Muscle layer of duodenum (tissue), 2 donors: ENCODE results near the gene RRP15.
"Not testable (repeated sequence)": the region's sequence is repeated elsewhere in the genome, so short reads cannot be mapped to it uniquely, and the experiment has no call there.

ENCODE experiments used
- H3K27ac ChIP-seq: one replicate; pipeline ENCODE4 v1.7.0; 2013; ENCODE audit warnings: mild to moderate bottlenecking, low read length
- H3K27me3 ChIP-seq: one replicate; pipeline ENCODE4 v1.7.0; 2013; ENCODE audit warnings: low read depth, mild to moderate bottlenecking, control low read depth, low read length
- H3K36me3 ChIP-seq, 2 donors: one replicate each; pipeline ENCODE4 v1.7.0; 2013; ENCODE audit warnings: low read length in 2 of 2, control low read depth in 1 of 2, mild to moderate bottlenecking in 1 of 2; ENCODE audit not compliant: insufficient read depth in 2 of 2, control insufficient read depth in 1 of 2
- H3K4me1 ChIP-seq, 2 donors: one replicate each; pipeline ENCODE4 v1.7.0; 2013; ENCODE audit warnings: low read length in 2 of 2, mild to moderate bottlenecking in 2 of 2, control low read depth in 1 of 2, moderate library complexity in 1 of 2; ENCODE audit not compliant: insufficient read depth in 2 of 2, control insufficient read depth in 1 of 2
- H3K4me3 ChIP-seq, 2 donors: one replicate each; pipeline ENCODE4 v1.7.0; 2013; ENCODE audit warnings: low read length in 2 of 2, low read depth in 1 of 2, mild to moderate bottlenecking in 1 of 2
- H3K9me3 ChIP-seq, 2 donors: one replicate each; pipeline ENCODE4 v1.7.0; 2013; ENCODE audit warnings: low read length in 2 of 2, control low read depth in 1 of 2, mild to moderate bottlenecking in 1 of 2; ENCODE audit not compliant: control insufficient read depth in 1 of 2
- donor health status: healthy.

RRP15 gene

DNA sequence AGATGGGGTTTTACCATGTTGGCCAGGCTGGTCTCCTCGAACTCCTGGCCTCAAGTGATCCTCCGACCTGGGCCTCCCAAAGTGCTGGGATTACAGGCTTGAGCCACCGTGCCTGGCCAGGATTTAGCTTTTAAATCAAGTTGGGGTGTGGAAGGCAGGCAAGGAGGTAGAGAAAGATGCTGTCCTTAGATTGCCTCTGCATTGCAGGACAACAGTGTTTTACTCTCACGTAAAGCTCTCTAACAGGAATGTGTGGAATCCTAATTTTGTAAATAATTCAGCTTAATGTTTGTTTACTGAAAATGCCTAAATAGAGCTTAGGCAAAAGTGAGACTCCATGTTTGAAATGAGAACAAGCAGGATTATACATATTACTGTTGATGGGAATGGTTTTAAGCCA lies 30.5 kb downstream of the RRP15 start:
- H3K4me1 ChIP-seq, result no peaks in the 10 kb centered on the region
- no peaks in the 10 kb centered on the region for H3K27me3 ChIP-seq
- no peaks in the 10 kb centered on the region for H3K36me3 ChIP-seq
- H3K4me3 ChIP-seq, result no peak overlapping the region
- no peaks in the 10 kb centered on the region for H3K9me3 ChIP-seq
- no peak overlapping the region for H3K27ac ChIP-seq

DNA sequence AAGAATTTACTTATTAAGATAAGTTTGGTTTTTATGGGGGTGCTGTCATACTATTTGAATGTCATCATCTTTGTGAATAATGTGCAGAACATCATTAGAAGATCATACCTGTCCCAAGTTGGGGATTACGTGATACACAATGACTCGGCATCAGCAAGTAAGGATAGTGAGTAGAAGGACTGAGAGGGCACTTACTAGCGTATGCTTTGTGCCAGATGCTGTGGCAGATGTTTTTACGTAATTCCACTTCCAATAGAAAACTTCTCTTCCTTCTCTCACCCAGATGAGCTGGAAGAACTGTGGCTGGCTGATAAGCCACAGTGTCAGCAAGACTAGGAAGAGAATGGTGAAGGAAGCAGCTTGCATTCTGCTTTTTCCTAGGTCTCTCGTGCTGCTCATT lies 32.0 kb downstream of the RRP15 start:
- H3K4me3 ChIP-seq, result no peak overlapping the region
- H3K9me3 ChIP-seq, result no peaks in the 10 kb centered on the region
- no peaks in the 10 kb centered on the region for H3K36me3 ChIP-seq
- H3K27me3 ChIP-seq, result no peaks in the 10 kb centered on the region
- H3K4me1 ChIP-seq, result no peaks in the 10 kb centered on the region
- no peak overlapping the region for H3K27ac ChIP-seq

DNA sequence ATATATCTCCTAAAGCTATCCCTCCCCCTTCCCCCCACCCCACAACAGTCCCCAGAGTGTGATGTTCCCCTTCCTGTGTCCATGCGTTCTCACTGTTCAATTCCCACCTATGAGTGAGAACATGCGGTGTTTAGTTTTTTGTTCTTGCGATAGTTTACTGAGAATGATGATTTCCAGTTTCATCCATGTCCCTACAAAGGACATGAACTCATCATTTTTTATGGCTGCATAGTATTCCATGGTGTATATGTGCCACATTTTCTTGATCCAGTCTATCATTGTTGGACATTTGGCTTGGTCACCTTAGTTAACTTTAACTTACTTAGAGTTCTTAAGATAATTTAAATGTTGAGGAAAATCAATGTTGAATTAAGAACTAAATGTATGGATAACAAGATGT lies 35.1 kb downstream of the RRP15 start:
- not testable (repeated sequence) for H3K4me1 ChIP-seq, H3K27me3 ChIP-seq, H3K4me3 ChIP-seq, H3K27ac ChIP-seq, H3K9me3 ChIP-seq
- H3K36me3 ChIP-seq, result peaks cover 4 to 19% of the 10 kb centered on the region in 2 donors

GRCh38 chr1:218322762-218323161 lies 37.7 kb downstream of the RRP15 start:
- H3K9me3 ChIP-seq, result no peaks in the 10 kb centered on the region
- H3K4me3 ChIP-seq, result no peak overlapping the region
- H3K27ac ChIP-seq, result no peak overlapping the region
- H3K36me3 ChIP-seq, result peaks cover 4 to 19% of the 10 kb centered on the region in 2 donors
- no peaks in the 10 kb centered on the region for H3K27me3 ChIP-seq
- H3K4me1 ChIP-seq, result no peaks in the 10 kb centered on the region

DNA sequence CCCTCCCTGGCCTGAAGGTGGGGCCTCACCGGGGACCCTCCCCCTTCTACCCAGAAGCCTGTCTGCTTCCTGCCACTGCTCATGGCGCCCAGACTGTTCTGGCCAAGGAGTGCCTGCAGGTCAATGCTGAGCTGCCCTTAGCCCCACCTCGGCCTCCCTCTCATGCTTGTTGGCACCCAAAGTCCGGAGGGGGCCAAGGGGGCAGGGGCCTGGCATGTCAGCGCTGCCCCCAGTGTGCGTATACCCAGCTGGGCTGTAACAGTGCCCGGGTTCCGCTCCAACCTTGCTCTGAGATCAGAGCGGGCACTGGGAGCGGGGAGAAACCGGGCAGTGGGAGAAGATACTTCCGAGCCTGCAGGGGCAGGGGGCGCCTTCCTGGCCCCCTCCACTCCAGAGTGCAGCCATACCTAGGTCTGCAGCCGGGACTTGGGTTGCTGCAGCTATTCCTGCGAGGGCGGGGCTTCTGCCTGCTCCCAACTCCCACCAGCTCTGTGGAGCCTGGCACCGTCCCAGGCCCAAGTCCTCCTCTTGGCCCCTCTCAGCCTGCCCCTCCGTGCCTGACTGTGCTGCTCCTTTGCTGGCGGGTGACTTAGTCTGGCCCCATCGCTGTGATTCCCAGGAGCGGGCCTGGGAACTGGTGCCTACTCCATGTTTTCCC lies 38.6 kb downstream of the RRP15 start:
- H3K4me3 ChIP-seq, result no peak overlapping the region
- no peaks in the 10 kb centered on the region for H3K27me3 ChIP-seq
- H3K27ac ChIP-seq, result no peak overlapping the region
- H3K9me3 ChIP-seq, result no peaks in the 10 kb centered on the region
- H3K4me1 ChIP-seq, result no peaks in the 10 kb centered on the region
- H3K36me3 ChIP-seq, result peaks cover 4 to 19% of the 10 kb centered on the region in 2 donors

DNA sequence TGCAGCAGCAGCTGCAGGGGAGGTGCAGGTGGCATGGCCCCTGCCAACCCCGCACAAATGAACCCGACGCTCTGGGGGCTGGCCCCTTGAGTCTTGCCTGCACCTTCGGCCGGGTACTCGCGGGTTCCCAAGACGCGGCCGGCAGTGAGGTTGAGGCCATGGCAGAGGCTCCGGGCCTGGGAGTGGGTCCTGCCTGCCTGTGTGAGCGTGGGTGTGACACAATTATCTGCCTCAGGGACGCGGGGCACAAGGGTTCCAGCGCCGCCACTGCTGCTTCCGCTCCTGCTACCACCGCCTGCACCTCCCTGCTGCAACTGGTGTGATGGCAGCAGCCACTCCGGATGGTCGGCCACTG lies 39.1 kb downstream of the RRP15 start:
- H3K36me3 ChIP-seq, result peaks cover 4 to 19% of the 10 kb centered on the region in 2 donors
- H3K4me3 ChIP-seq, result no peak overlapping the region
- H3K9me3 ChIP-seq, result no peaks in the 10 kb centered on the region

DNA sequence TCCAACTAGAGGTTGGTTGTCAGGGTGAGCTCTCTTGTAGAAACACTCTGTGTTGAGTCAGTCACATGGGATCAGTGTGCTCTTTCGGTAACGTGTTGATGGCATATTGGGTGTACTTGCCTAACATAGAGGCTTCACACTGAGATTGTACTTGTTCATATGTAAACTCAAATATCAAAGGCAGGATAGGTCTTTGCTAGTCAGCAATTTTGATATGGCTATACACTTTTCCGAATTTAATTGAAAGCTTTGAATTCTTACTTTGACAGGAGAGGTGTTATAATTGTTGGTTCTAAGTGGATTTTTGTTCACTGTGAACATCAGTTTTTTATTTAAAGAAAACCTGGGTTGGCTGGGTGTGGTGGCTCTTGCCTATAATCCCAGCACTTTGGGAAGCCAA lies 43.7 kb downstream of the RRP15 start:
- H3K4me3 ChIP-seq, result no peak overlapping the region
- peaks cover 0 to 5% of the 10 kb centered on the region in 2 donors for H3K36me3 ChIP-seq
- no peak overlapping the region for H3K27ac ChIP-seq
- no peaks in the 10 kb centered on the region for H3K4me1 ChIP-seq
- no peaks in the 10 kb centered on the region for H3K27me3 ChIP-seq
- H3K9me3 ChIP-seq, result no peaks in the 10 kb centered on the region

More for the DNA sequence above, 39.1 kb downstream of the RRP15 start:
- H3K27me3 ChIP-seq, result no peaks in the 10 kb centered on the region
- no peaks in the 10 kb centered on the region for H3K4me1 ChIP-seq
- H3K27ac ChIP-seq, result no peak overlapping the region

- Histone ChIP-seq H3K4me3 (no peak overlapping the region), H3K4me1 (no peaks in the 10 kb centered on the region), H3K9me3 (no peaks in the 10 kb centered on the region), H3K27me3 (no peaks in the 10 kb centered on the region), H3K36me3 (no peaks in the 10 kb centered on the region), H3K27ac (no peak overlapping the region)
These were observed 45.0 kb downstream of the RRP15 start for GRCh38 chr1:218330043-218330623.

- H3K27ac ChIP-seq, result no peak overlapping the region
- H3K9me3 ChIP-seq, result no peaks in the 10 kb centered on the region
- H3K4me1 ChIP-seq, result no peaks in the 10 kb centered on the region
- no peaks in the 10 kb centered on the region for H3K36me3 ChIP-seq
- no peaks in the 10 kb centered on the region for H3K27me3 ChIP-seq
- H3K4me3 ChIP-seq, result no peak overlapping the region
These were observed 47.3 kb downstream of the RRP15 start for GRCh38 chr1:218332416-218332815.

- no peak overlapping the region for H3K4me3 ChIP-seq
- no peaks in the 10 kb centered on the region for H3K4me1 ChIP-seq
- no peak overlapping the region for H3K27ac ChIP-seq
- H3K36me3 ChIP-seq, result no peaks in the 10 kb centered on the region
- no peaks in the 10 kb centered on the region for H3K27me3 ChIP-seq
- H3K9me3 ChIP-seq, result no peaks in the 10 kb centered on the region
These were observed 51.2 kb downstream of the RRP15 start for GRCh38 chr1:218336328-218336727.

DNA sequence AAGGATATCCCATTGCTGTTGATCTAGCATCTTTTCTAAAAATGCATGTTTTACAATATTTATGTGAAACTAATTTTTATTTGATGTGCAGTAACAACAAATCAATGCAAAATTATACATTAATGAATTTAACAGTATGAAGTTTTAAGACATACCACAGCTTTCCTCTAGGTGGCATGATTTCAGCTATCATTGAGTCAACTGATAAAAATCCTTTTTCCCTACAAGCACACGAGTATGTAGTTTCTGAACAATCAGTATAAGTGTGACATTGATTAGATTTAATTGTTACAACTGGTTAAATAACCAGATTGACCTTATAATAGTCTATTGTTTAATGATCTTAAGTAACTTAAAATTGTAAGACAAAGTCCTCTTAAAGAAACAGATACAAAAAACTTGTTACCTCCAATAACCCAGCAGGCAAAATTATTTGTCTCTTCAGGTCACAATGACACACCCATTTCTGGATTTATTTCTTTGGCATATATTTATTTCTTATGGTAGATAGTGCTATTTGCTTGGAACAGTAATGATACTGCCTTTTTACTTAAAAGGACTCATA lies 54.3 kb downstream of the RRP15 start:
- no peak overlapping the region for H3K4me3 ChIP-seq
- H3K36me3 ChIP-seq, result no peaks in the 10 kb centered on the region
- no peak overlapping the region for H3K27ac ChIP-seq
- H3K9me3 ChIP-seq, result no peaks in the 10 kb centered on the region
- no peaks in the 10 kb centered on the region for H3K4me1 ChIP-seq
- H3K27me3 ChIP-seq, result no peaks in the 10 kb centered on the region

GRCh38 chr1:218341325-218341724 lies 56.2 kb downstream of the RRP15 start:
- H3K4me1 ChIP-seq, result peaks cover 0 to 5% of the 10 kb centered on the region in 2 donors
- no peaks in the 10 kb centered on the region for H3K9me3 ChIP-seq
- H3K4me3 ChIP-seq, result no peak overlapping the region
- no peak overlapping the region for H3K27ac ChIP-seq
- H3K36me3 ChIP-seq, result no peaks in the 10 kb centered on the region
- H3K27me3 ChIP-seq, result no peaks in the 10 kb centered on the region
